Loucy (cell line): Measurements from ENCODE around the gene LRRC31.

Experiments
- CTCF ChIP-seq: fragments of 200-600 bp; sonication (generic); conservative IDR thresholded peaks from 2 replicates; pipeline ENCODE4 v1.5.1; 2014; ENCODE audit warnings: mild to moderate bottlenecking, antibody characterized with exemption, low read length
- EZH2phosphoT487 ChIP-seq: fragments of 200-600 bp; IDR thresholded peaks from 2 replicates; pipeline ENCODE4 v1.6.1; 2018; ENCODE audit warnings: antibody characterized with exemption, mild to moderate bottlenecking, moderate library complexity, borderline replicate concordance

- no peak for TF ChIP-seq CTCF
- TF ChIP-seq EZH2phosphoT487 = no peak
Measured at GRCh38 chr3:169847896-169848295, 21.8 kb downstream of the LRRC31 start.
